Mesendoderm (in vitro differentiated cells): ENCODE measurements around the gene MRPL20.

Source experiments
- DNase-seq: peaks from one replicate; pipeline ENCODE4 v3.0.0; 2013
- H2AK5ac ChIP-seq: 2 replicates; pipeline ENCODE4 v1.6.1; 2013; ENCODE audit warnings: low read length, inconsistent platforms
- H2BK120ac ChIP-seq: 2 replicates; pipeline ENCODE4 v1.6.1; 2013; ENCODE audit warnings: low read depth, mild to moderate bottlenecking, low read length, moderate library complexity, mixed read lengths
- H2BK15ac ChIP-seq: replicated peaks from 2 replicates; pipeline ENCODE4 v1.6.1; 2013; ENCODE audit warnings: low read depth, mild to moderate bottlenecking, moderate library complexity
- H2BK5ac ChIP-seq: 2 replicates; pipeline ENCODE4 v1.6.1; 2013; ENCODE audit warnings: low read length, inconsistent platforms
- H3K18ac ChIP-seq: 2 replicates; pipeline ENCODE4 v1.6.1; 2013; ENCODE audit warnings: mild to moderate bottlenecking, low read length, mixed read lengths
- H3K23ac ChIP-seq: one replicate; pipeline ENCODE4 v1.6.1; 2013; ENCODE audit warnings: low read length
- H3K27ac ChIP-seq: 2 replicates; pipeline ENCODE4 v1.5.1; 2013; ENCODE audit warnings: low read depth, mild to moderate bottlenecking, inconsistent platforms, low read length, moderate library complexity
- H3K27me3 ChIP-seq: 2 replicates; pipeline ENCODE4 v1.6.1; 2013; ENCODE audit warnings: low read length, control low read depth, mild to moderate bottlenecking, inconsistent platforms; ENCODE audit not compliant: insufficient read depth, poor library complexity
- H3K36me3 ChIP-seq: 2 replicates; pipeline ENCODE4 v1.6.1; 2013; ENCODE audit warnings: low read length, inconsistent platforms; ENCODE audit not compliant: control insufficient read depth, insufficient read depth
- H3K4ac ChIP-seq: one replicate; pipeline ENCODE4 v1.6.1; 2013; ENCODE audit warnings: low read depth, mild to moderate bottlenecking, low read length, moderate library complexity
- H3K4me1 ChIP-seq: 2 replicates; pipeline ENCODE4 v1.6.1; 2013; ENCODE audit warnings: low read depth, low read length, inconsistent platforms; ENCODE audit not compliant: control insufficient read depth
- H3K4me2 ChIP-seq: 2 replicates; pipeline ENCODE4 v1.6.1; 2013; ENCODE audit warnings: low read length
- H3K4me3 ChIP-seq: 2 replicates; pipeline ENCODE4 v1.5.1; 2013; ENCODE audit warnings: mild to moderate bottlenecking, low read length
- H3K56ac ChIP-seq: one replicate; pipeline ENCODE4 v1.6.1; 2013; ENCODE audit warnings: low read length
- H3K79me1 ChIP-seq: 2 replicates; pipeline ENCODE4 v1.6.1; 2013; ENCODE audit warnings: low read length, inconsistent platforms
- H3K79me2 ChIP-seq: 2 replicates; pipeline ENCODE4 v1.6.1; 2013; ENCODE audit warnings: mild to moderate bottlenecking, low read length; ENCODE audit not compliant: control insufficient read depth, insufficient read depth
- H3K9ac ChIP-seq: 2 replicates; pipeline ENCODE4 v1.6.1; 2013; ENCODE audit warnings: low read length, inconsistent platforms
- H4K5ac ChIP-seq: one replicate; pipeline ENCODE4 v1.6.1; 2013; ENCODE audit warnings: low read length
- H4K8ac ChIP-seq: one replicate; pipeline ENCODE4 v1.6.1; 2013; ENCODE audit warnings: low read depth, mild to moderate bottlenecking, control low read depth, low read length, moderate library complexity
- WGBS: extraction: QIAGEN DNeasy Blood & Tissue Kit; methylation state at CpG from one replicate; pipeline ENCODE4 v1.1.7; 2013; ENCODE audit warnings: low lambda C conversion rate, missing lambda C conversion rate; ENCODE audit not compliant: insufficient coverage; ENCODE audit errors: extremely low coverage; 5-methylcytosine and 5-hydroxymethylcytosine counted together

MRPL20 gene

GRCh38 chr1:1421147-1421906 is 14.2 kb upstream of the MRPL20 start, which contains the start of gene ANKRD65:
Gene ANKRD65, minus strand, starts transcription at chr1:1421276. Its CDS starts 271 bp downstream, at chr1:1421005.
- no peak for DNase-seq

GRCh38 chr1:1420654-1421141 is 13.6 kb upstream of the MRPL20 start:
- Histone ChIP-seq H3K9ac (peak overlapping the region; percentile 11), H3K79me2 (no peaks in the 10 kb centered on the region), H3K18ac (peak overlapping the region; percentile 52), H3K4me1 (peaks cover 3% of the 10 kb centered on the region), H3K4me3 (no peak overlapping the region), H3K56ac (peak overlapping the region; percentile 64), H3K4me2 (no peak overlapping the region), H4K8ac (peak overlapping the region; percentile 67), H4K5ac (no peak overlapping the region), H3K27me3 (no peaks in the 10 kb centered on the region), H2AK5ac (peak overlapping the region; percentile 7), H3K36me3 (no peaks in the 10 kb centered on the region), H2BK120ac (peak overlapping the region; percentile 3), H3K27ac (no peak overlapping the region), H3K23ac (no peak overlapping the region), H3K79me1 (no peaks in the 10 kb centered on the region), H2BK15ac (no peak overlapping the region), H3K4ac (peak overlapping the region; percentile 81), H2BK5ac (no peak overlapping the region)
- no peak for DNase-seq
- no CpG with 5 or more reads among the region's 12 CpGs for WGBS

More at GRCh38 chr1:1421147-1421906, 14.2 kb upstream of the MRPL20 start, which contains the start of gene ANKRD65:
- WGBS: no CpG with 5 or more reads among the region's 18 CpGs
- H3K79me2 ChIP-seq: no peaks in the 10 kb centered on the region
- H2BK120ac ChIP-seq: peak within 1 kb of the TSS; percentile 56
- no peaks in the 10 kb centered on the region for H3K36me3 ChIP-seq
- peak within 1 kb of the TSS; percentile 62 for H3K9ac ChIP-seq
- H4K5ac ChIP-seq: no peak within 1 kb of the TSS
- peak within 1 kb of the TSS; percentile 67 for H4K8ac ChIP-seq
- H2BK15ac ChIP-seq: no peak within 1 kb of the TSS
- H3K4me1 ChIP-seq: peaks cover 5% of the 10 kb centered on the region
- H3K23ac ChIP-seq: no peak within 1 kb of the TSS
- H2AK5ac ChIP-seq: peak within 1 kb of the TSS; percentile 7
- peak within 1 kb of the TSS; percentile 18 for H3K4me2 ChIP-seq
- H3K27me3 ChIP-seq: no peaks in the 10 kb centered on the region
- H3K4ac ChIP-seq: peak within 1 kb of the TSS; percentile 96
- H3K4me3 ChIP-seq: no peak within 1 kb of the TSS
- peak within 1 kb of the TSS; percentile 75 for H3K56ac ChIP-seq
- H3K27ac ChIP-seq: peak within 1 kb of the TSS; percentile 10
- H3K18ac ChIP-seq: peak within 1 kb of the TSS; percentile 72
- no peaks in the 10 kb centered on the region for H3K79me1 ChIP-seq
- H2BK5ac ChIP-seq: peak within 1 kb of the TSS; percentile 43

DNA sequence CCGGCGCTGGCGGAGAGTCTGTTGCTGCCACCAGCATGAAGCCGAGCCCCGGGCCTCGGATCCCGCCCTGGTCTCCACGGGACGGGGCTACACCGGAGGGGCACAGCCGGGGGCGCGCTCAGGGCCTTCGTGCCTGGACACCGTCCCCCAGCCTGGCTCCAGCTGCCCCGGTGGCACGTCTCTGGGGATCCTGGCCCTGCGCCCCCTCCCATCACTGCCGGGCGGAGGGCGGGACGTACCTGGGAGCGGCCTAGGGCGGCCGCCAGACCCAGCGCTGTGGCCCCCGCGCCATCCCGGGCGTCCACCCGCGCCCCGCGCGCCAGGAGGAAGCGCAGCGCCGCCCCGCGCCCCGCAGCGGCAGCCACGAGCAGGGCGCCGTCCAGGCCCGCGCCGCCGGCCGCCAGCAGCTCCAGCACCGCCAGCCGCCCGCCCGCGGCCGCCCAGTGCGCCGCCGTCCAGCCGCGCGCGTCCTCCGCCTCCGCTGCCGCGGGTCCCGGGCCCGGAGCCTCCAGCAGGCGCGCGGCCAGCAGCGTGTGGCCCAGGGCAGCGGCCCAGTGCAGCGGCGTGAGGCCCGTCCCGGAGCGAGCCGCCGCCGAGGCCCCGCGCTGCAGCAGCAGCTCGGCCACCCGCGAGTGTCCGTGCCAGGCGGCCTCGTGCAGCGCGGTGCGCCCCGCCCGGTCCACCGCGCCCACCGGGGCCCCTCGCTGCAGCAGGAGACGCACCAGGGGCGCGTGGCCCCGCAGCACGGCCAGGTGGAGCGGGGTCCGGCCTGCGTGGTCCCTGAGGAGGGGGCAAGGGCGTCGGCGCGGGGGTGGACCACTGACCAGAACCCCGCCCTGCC is 12.9 kb upstream of the MRPL20 start:
- H3K9ac ChIP-seq: peak overlapping the region; percentile 64
- H4K5ac ChIP-seq: no peak overlapping the region
- H3K23ac ChIP-seq: no peak overlapping the region
- H3K36me3 ChIP-seq: no peaks in the 10 kb centered on the region
- peak overlapping the region; percentile 75 for H3K56ac ChIP-seq
- H3K4ac ChIP-seq: peak overlapping the region; percentile 81
- H3K27ac ChIP-seq: no peak overlapping the region
- peak overlapping the region; percentile 18 for H3K4me2 ChIP-seq
- H3K79me1 ChIP-seq: no peaks in the 10 kb centered on the region
- H3K4me1 ChIP-seq: peaks cover 3% of the 10 kb centered on the region
- H2AK5ac ChIP-seq: no peak overlapping the region
- peak overlapping the region; percentile 3 for H2BK120ac ChIP-seq
- DNase-seq: no peak
- no peaks in the 10 kb centered on the region for H3K27me3 ChIP-seq
- no peak overlapping the region for H2BK5ac ChIP-seq
- H2BK15ac ChIP-seq: no peak overlapping the region
- peak overlapping the region; percentile 67 for H4K8ac ChIP-seq
- H3K18ac ChIP-seq: peak overlapping the region; percentile 52
- no peaks in the 10 kb centered on the region for H3K79me2 ChIP-seq
- WGBS: no CpG with 5 or more reads among the region's 112 CpGs
- no peak overlapping the region for H3K4me3 ChIP-seq

- Histone ChIP-seq H3K9ac (peak overlapping the region; percentile 64), H2BK15ac (no peak overlapping the region), H2AK5ac (peak overlapping the region; percentile 88), H3K18ac (peak overlapping the region; percentile 52), H4K5ac (no peak overlapping the region), H3K79me1 (no peaks in the 10 kb centered on the region), H3K4me1 (peaks cover 3% of the 10 kb centered on the region), H2BK120ac (no peak overlapping the region), H4K8ac (no peak overlapping the region), H3K27me3 (no peaks in the 10 kb centered on the region), H2BK5ac (no peak overlapping the region), H3K23ac (no peak overlapping the region), H3K79me2 (no peaks in the 10 kb centered on the region), H3K4me2 (no peak overlapping the region), H3K4ac (peak overlapping the region; percentile 66), H3K56ac (peak overlapping the region; percentile 75), H3K36me3 (no peaks in the 10 kb centered on the region), H3K27ac (no peak overlapping the region), H3K4me3 (no peak overlapping the region)
- no CpG with 5 or more reads among the region's 21 CpGs for WGBS
- DNase-seq: no peak
Observed at GRCh38 chr1:1419363-1419812, 12.3 kb upstream of the MRPL20 start.

DNA sequence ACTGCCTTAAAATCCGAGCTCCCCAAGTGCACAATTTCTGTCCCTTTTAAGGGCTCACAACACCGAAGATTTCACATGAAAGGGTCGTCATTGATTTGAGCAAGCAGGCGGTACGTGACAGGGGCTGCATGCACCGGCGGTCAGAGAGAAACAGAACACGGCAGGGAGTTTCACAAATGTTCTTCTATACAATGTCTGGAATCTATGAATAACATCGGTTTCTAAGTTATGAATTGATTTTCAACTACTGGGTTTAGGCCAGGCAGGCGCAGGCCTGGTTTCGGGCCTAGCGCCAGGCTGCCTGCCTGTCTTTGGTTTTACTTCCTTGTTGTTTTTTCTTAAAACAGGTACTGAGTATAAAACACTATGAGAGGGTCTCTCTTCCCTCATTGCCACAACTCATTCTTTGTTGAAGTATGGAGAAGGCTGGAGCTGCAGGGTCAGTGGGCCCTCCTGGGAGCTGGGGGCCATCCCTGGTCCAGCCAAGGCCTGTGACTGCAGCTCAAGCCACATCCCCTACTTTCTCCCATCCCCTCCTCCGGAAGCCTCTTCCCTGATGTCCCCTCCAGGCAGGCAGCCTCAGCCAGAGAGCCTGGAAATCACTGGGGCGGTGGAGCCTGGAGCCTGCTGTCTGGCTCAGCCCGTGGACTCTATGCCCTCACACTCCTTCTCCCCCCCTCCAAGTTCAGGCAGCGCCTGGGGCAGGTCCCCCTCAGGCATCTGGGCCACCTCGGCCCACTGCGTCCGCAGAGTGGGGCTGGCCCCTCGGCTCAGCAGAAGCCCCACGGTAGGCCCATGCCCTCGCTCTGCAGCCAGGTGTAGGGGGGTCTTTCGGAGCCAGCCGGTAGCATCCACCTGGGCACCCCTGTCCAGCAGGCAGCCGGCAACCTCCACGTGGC is 11.6 kb upstream of the MRPL20 start:
- Histone ChIP-seq H3K27ac (no peak overlapping the region), H3K18ac (no peak overlapping the region), H2BK5ac (no peak overlapping the region), H2AK5ac (peak overlapping the region; percentile 88), H3K4me2 (no peak overlapping the region), H3K56ac (peak overlapping the region; percentile 56), H3K4me3 (no peak overlapping the region), H4K5ac (no peak overlapping the region), H4K8ac (no peak overlapping the region), H3K36me3 (no peaks in the 10 kb centered on the region), H2BK15ac (no peak overlapping the region), H3K23ac (no peak overlapping the region), H3K4ac (peak overlapping the region; percentile 66), H2BK120ac (no peak overlapping the region), H3K9ac (no peak overlapping the region), H3K79me1 (no peaks in the 10 kb centered on the region), H3K27me3 (no peaks in the 10 kb centered on the region), H3K4me1 (peaks cover 3% of the 10 kb centered on the region), H3K79me2 (no peaks in the 10 kb centered on the region)
- no peak for DNase-seq
- WGBS: no CpG with 5 or more reads among the region's 26 CpGs
